Suprapubic skin (tissue), 4 donors: ENCODE measurements around the gene CAMSAP3.

Source experiments
- EP300 ChIP-seq: sonication (generic); formaldehyde crosslinking; IDR thresholded peaks from one replicate; pipeline ENCODE4 v1.6.1; 2017; ENCODE audit warnings: antibody characterized with exemption
- POLR2A ChIP-seq, 2 donors: fragments of 450-650 bp; IDR thresholded peaks; one replicate each; pipeline ENCODE4 v1.6.1; 2017; ENCODE audit warnings: antibody characterized with exemption in 2 of 2, mild to moderate bottlenecking in 2 of 2, moderate library complexity in 2 of 2
- POLR2AphosphoS5 ChIP-seq, 3 donors: sonication (generic); formaldehyde crosslinking; IDR thresholded peaks; one replicate each; pipeline ENCODE4 v1.6.1; 2017; ENCODE audit warnings: antibody characterized with exemption in 3 of 3
- TF ChIP-seq, protein P1 (sequence below), 2 donors: fragments of 200-600 bp in 1 of 2; fragments of 450-650 bp in 1 of 2; sonication (generic) in 1 of 2; IDR thresholded peaks; one replicate each; pipeline ENCODE4 v1.5.1; 2016 to 2019; ENCODE audit warnings: antibody characterized with exemption in 2 of 2, mild to moderate bottlenecking in 1 of 2, moderate library complexity in 1 of 2

DNA sequence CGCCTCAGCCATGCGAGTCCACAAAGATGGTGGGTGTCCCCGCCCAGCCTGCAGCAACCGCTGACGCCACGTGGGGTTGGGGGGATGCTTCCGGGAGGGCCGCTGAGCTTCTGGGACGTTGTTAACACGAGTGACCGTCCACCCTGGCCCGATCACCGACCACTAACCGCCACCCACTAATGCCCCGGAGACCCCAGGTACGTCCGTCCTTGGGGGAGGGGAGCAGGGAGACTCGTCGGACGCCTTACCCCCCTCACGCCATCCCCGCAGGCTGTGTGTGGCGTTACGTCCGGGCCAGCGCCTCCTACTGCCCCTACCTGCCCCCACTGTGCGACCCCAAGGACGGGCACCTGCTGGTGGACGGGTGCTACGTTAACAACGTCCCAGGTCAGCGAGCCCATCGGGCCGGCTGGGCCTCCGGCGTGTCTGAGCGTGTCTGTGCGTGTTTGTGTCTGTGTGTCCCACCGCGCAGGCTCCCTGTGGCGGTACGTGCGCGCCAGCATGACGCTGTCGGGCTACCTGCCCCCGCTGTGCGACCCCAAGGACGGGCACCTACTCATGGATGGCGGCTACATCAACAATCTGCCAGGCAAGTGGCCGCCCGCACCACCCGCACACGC is 38.9 kb upstream of the CAMSAP3 start:
- TF ChIP-seq, protein P1, sequence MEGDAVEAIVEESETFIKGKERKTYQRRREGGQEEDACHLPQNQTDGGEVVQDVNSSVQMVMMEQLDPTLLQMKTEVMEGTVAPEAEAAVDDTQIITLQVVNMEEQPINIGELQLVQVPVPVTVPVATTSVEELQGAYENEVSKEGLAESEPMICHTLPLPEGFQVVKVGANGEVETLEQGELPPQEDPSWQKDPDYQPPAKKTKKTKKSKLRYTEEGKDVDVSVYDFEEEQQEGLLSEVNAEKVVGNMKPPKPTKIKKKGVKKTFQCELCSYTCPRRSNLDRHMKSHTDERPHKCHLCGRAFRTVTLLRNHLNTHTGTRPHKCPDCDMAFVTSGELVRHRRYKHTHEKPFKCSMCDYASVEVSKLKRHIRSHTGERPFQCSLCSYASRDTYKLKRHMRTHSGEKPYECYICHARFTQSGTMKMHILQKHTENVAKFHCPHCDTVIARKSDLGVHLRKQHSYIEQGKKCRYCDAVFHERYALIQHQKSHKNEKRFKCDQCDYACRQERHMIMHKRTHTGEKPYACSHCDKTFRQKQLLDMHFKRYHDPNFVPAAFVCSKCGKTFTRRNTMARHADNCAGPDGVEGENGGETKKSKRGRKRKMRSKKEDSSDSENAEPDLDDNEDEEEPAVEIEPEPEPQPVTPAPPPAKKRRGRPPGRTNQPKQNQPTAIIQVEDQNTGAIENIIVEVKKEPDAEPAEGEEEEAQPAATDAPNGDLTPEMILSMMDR (IDR thresholded peaks at IDR 0.05): no peak
- no peak for TF ChIP-seq EP300
- TF ChIP-seq POLR2A (IDR thresholded peaks at IDR 0.05): no peak
- no peak for TF ChIP-seq POLR2AphosphoS5 (IDR thresholded peaks at IDR 0.05)
